Mesothelial cell of epicardium (in vitro differentiated cells): ENCODE data around the gene ADGRE1. TPM values are rescaled to one million over a fixed set of nuclear protein-coding genes. Genes with fewer than 3 reads are reported as not detected.

Experiments
- DNase-seq, 2 experiments: peaks; one replicate each; pipeline ENCODE4 v3.0.0; 2021; ENCODE audit warnings: low spot score in 2 of 2; ENCODE audit not compliant: unreplicated experiment in 2 of 2
- H3K27ac Mint-ChIP-seq: 2 replicates; pipeline ENCODE4 v1.8.0; 2021; ENCODE audit warnings: mixed read lengths
- H3K27me3 Mint-ChIP-seq: 2 replicates; pipeline ENCODE4 v1.8.0; 2021; ENCODE audit warnings: low read depth, mixed read lengths
- H3K36me3 Mint-ChIP-seq: 2 replicates; pipeline ENCODE4 v1.8.0; 2021; ENCODE audit warnings: mixed read lengths
- H3K4me1 Mint-ChIP-seq: 2 replicates; pipeline ENCODE4 v1.8.0; 2021; ENCODE audit warnings: mixed read lengths
- H3K4me3 Mint-ChIP-seq: 2 replicates; pipeline ENCODE4 v1.8.0; 2021; ENCODE audit warnings: mild to moderate bottlenecking, moderate library complexity, mixed read lengths
- H3K9me3 Mint-ChIP-seq: 2 replicates; pipeline ENCODE4 v1.8.0; 2021; ENCODE audit warnings: mixed read lengths
- CTCF ChIP-seq: fragments of 200-600 bp; sonication (generic); IDR thresholded peaks from one replicate; pipeline ENCODE4 v1.5.0; 2021; ENCODE audit warnings: antibody characterized with exemption; ENCODE audit not compliant: unreplicated experiment
- total RNA-seq: library from RNA; stranded (reverse); gene quantifications from 3 replicates; pipeline ENCODE4 v1.2.1, GENCODE V29; 2021

The ADGRE1 gene
- total RNA-seq, 1 donor from 2014 or later: not detected

- Mint-ChIP-seq H3K4me1 (no peaks in the 10 kb centered on the region), H3K4me3 (no peak overlapping the region), H3K9me3 (peaks cover 76% of the 10 kb centered on the region), H3K27ac (no peak overlapping the region), H3K27me3 (no peaks in the 10 kb centered on the region), H3K36me3 (peaks cover 1% of the 10 kb centered on the region)
- no peak for DNase-seq
- TF ChIP-seq CTCF: no peak
Observed at GRCh38 chr19:6894313-6894712, 6.9 kb downstream of the ADGRE1 start.

- Mint-ChIP-seq H3K9me3 (peaks cover 68% of the 10 kb centered on the region), H3K4me3 (no peak overlapping the region), H3K27ac (no peak overlapping the region), H3K36me3 (peaks cover 3% of the 10 kb centered on the region), H3K4me1 (no peaks in the 10 kb centered on the region), H3K27me3 (no peaks in the 10 kb centered on the region)
- TF ChIP-seq CTCF: no peak
- DNase-seq: no peak
Observed at GRCh38 chr19:6903446-6903845, 16.1 kb downstream of the ADGRE1 start.

- no peak for DNase-seq
- Mint-ChIP-seq H3K27me3 (no peaks in the 10 kb centered on the region), H3K27ac (no peak overlapping the region), H3K9me3 (peaks cover 58% of the 10 kb centered on the region), H3K36me3 (peaks cover 1% of the 10 kb centered on the region), H3K4me1 (no peaks in the 10 kb centered on the region), H3K4me3 (no peak overlapping the region)
- no peak for TF ChIP-seq CTCF
Observed at GRCh38 chr19:6906559-6907060, 19.2 kb downstream of the ADGRE1 start.

- H3K27me3 Mint-ChIP-seq: no peaks in the 10 kb centered on the region
- TF ChIP-seq CTCF: no peak
Observed at GRCh38 chr19:6911523-6911922, 24.1 kb downstream of the ADGRE1 start.

GRCh38 chr19:6914321-6914720 is 26.9 kb downstream of the ADGRE1 start:
- peaks cover 8% of the 10 kb centered on the region for H3K36me3 Mint-ChIP-seq
- peaks cover 43% of the 10 kb centered on the region for H3K9me3 Mint-ChIP-seq
- H3K4me3 Mint-ChIP-seq: no peak overlapping the region
- TF ChIP-seq CTCF: no peak
- no peak overlapping the region for H3K27ac Mint-ChIP-seq
- no peaks in the 10 kb centered on the region for H3K4me1 Mint-ChIP-seq
- no peak for DNase-seq
- H3K27me3 Mint-ChIP-seq: no peaks in the 10 kb centered on the region

More at GRCh38 chr19:6911523-6911922, 24.1 kb downstream of the ADGRE1 start:
- DNase-seq: no peak
- Mint-ChIP-seq H3K27ac (no peak overlapping the region), H3K9me3 (peaks cover 53% of the 10 kb centered on the region), H3K4me1 (no peaks in the 10 kb centered on the region), H3K36me3 (peaks cover 5% of the 10 kb centered on the region), H3K4me3 (no peak overlapping the region)

- no peaks in the 10 kb centered on the region for H3K4me1 Mint-ChIP-seq
- no peak overlapping the region for H3K4me3 Mint-ChIP-seq
- no peak for TF ChIP-seq CTCF
Observed at GRCh38 chr19:6916952-6917351, 29.6 kb downstream of the ADGRE1 start.

More at GRCh38 chr19:6916952-6917351, 29.6 kb downstream of the ADGRE1 start:
- Mint-ChIP-seq H3K27me3 (no peaks in the 10 kb centered on the region), H3K36me3 (peaks cover 8% of the 10 kb centered on the region), H3K9me3 (peaks cover 44% of the 10 kb centered on the region), H3K27ac (no peak overlapping the region)
- DNase-seq: no peak
